IPS-20b (cell line): ENCODE data around the gene RERE.

Experiments used
- H3K27ac ChIP-seq: one replicate; pipeline ENCODE4 v1.5.1; 2013; ENCODE audit warnings: low read length
- H3K27me3 ChIP-seq: 2 replicates; pipeline ENCODE4 v1.6.1; 2013; ENCODE audit warnings: mild to moderate bottlenecking, low read length, inconsistent platforms; ENCODE audit not compliant: insufficient read depth
- H3K36me3 ChIP-seq: 2 replicates; pipeline ENCODE4 v1.6.1; 2013; ENCODE audit warnings: low read depth, mild to moderate bottlenecking, inconsistent platforms, low read length, moderate library complexity; ENCODE audit not compliant: insufficient read depth
- H3K4me1 ChIP-seq: 2 replicates; pipeline ENCODE4 v1.6.1; 2013; ENCODE audit warnings: mild to moderate bottlenecking, control low read depth, inconsistent platforms, low read length, moderate library complexity; ENCODE audit not compliant: insufficient read depth
- H3K4me3 ChIP-seq: 2 replicates; pipeline ENCODE4 v1.5.1; 2013; ENCODE audit warnings: mild to moderate bottlenecking, low read length, inconsistent platforms
- H3K9ac ChIP-seq: 2 replicates; pipeline ENCODE4 v1.6.1; 2013; ENCODE audit warnings: low read depth, mild to moderate bottlenecking, inconsistent platforms, low read length, moderate library complexity
- H3K9me3 ChIP-seq: 2 replicates; pipeline ENCODE4 v1.6.1; 2013; ENCODE audit warnings: mild to moderate bottlenecking, low read depth, low read length, inconsistent platforms; ENCODE audit not compliant: insufficient read depth

The RERE gene

DNA sequence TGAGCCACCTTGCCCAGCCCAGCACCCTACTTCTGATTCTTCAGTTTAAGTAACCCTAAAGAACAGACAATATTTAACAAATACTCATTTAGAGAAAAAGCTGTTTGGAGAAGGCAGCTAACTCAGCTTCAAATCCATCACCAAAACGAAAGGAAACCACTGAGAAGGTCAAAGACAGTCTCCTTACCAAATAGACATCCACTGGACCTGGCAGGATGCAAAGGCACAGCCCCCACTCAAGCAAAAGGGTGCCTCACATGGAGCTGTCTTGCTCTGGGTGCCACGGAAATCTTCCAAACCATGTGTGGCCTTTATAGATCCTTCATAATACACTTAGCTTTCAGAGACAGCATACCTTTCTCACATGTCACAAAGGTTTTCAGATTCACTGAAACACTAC is 165.5 kb downstream of the RERE start:
- H3K4me1 ChIP-seq = peaks cover 5% of the 10 kb centered on the region
- no peak overlapping the region for H3K4me3 ChIP-seq
- H3K27ac ChIP-seq = no peak overlapping the region
- no peaks in the 10 kb centered on the region for H3K9me3 ChIP-seq
- no peak overlapping the region for H3K9ac ChIP-seq
- H3K36me3 ChIP-seq = peaks cover 40% of the 10 kb centered on the region
- H3K27me3 ChIP-seq = no peaks in the 10 kb centered on the region

DNA sequence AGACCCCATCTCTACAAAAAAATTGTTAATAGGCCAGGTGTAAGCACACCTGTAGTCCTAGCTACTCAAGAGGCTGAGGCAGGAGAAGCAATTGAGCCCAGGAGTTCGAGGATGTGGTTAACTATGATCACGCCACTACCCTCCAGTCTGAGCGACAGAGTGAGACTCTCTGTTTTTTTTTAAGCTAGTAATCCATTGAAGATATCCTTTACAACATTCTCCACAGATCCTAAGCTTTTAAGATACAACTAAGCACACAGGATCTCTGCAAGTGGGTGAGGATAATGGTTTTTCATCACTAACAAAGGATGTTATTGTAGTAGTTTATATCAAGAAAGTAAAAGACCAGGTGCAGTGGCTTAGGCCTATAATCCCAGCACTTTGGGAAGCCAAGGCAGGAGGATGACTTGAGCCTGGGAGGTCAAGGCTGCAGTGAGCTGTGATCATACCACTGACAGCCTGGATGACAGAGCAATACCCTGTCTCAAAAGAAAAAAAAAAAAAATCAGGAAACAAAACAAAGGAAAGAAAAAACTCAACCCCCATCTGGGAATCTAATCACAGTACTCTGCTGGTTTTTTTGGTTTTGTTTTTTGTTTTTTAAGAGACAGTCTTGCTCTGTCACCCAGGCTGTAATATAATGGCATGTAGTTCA is 166.1 kb downstream of the RERE start:
- Histone ChIP-seq H3K27ac (no peak overlapping the region), H3K27me3 (no peaks in the 10 kb centered on the region), H3K9ac (no peak overlapping the region), H3K4me3 (no peak overlapping the region), H3K36me3 (peaks cover 37% of the 10 kb centered on the region), H3K9me3 (no peaks in the 10 kb centered on the region), H3K4me1 (peaks cover 6% of the 10 kb centered on the region)

DNA sequence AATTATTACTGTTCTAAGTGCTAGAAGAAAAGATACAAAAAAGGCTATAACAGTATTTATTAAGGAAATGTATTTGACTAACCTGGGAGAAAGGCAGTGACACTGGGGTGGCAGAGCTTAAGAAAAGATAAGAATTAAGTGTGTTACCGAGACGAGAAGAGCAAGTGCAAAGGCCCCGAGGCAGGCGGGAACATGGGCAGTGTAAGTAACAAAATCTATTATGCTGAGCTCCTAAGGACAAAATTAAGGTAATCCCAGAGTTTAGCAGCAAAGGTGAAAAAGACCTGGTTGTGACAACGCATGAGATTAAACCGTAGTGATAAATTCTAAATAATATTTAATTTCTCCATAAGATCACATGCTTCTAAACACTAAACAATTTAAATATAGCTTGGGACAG is 167.6 kb downstream of the RERE start:
- H3K4me1 ChIP-seq = peaks cover 6% of the 10 kb centered on the region
- H3K27ac ChIP-seq = no peak overlapping the region
- H3K36me3 ChIP-seq = peaks cover 33% of the 10 kb centered on the region
- H3K27me3 ChIP-seq = no peaks in the 10 kb centered on the region
- no peak overlapping the region for H3K4me3 ChIP-seq
- H3K9me3 ChIP-seq = no peaks in the 10 kb centered on the region
- H3K9ac ChIP-seq = no peak overlapping the region

DNA sequence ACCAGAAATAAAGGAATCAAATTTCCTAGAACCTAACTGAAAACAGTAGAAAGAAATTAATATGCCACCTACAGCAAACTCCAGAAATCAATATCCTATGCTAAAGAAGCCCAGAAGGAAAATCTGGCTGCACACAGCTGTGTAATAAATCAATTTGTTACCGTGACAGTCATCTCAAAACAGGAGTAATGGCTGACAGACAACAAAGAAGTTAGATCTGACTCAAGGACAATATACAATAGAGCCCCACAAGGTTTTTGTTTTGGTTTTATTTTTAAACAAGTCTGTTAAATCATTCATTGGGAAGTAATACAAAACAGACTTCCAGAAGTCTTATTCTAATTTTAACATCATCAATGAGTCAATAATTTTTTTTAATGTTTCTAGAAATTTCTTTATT is 168.4 kb downstream of the RERE start:
- Histone ChIP-seq H3K4me1 (peaks cover 6% of the 10 kb centered on the region), H3K9ac (no peak overlapping the region), H3K36me3 (peaks cover 35% of the 10 kb centered on the region), H3K27me3 (no peaks in the 10 kb centered on the region), H3K9me3 (no peaks in the 10 kb centered on the region), H3K4me3 (no peak overlapping the region), H3K27ac (no peak overlapping the region)

DNA sequence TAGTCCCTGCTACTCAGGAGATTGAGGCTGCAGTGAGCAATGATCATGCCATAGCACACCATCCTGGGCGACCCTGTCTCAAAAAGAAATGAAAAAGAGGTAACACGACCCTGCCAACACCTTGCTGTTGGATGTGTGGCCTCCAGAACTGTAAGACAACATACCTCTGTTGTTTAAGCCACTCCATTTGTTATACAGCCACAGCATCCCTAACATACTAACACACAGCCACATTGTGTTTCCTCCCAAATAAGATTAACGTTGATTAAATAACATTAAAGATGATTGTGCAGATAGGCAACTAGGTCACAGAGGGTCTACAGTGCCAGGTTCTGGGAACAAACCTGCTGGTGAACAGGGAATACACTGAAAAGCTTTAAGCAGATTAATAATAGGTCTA is 170.4 kb downstream of the RERE start:
- Histone ChIP-seq H3K27me3 (no peaks in the 10 kb centered on the region), H3K4me1 (peaks cover 6% of the 10 kb centered on the region), H3K9me3 (no peaks in the 10 kb centered on the region), H3K36me3 (peaks cover 18% of the 10 kb centered on the region), H3K4me3 (no peak overlapping the region), H3K27ac (no peak overlapping the region), H3K9ac (no peak overlapping the region)

DNA sequence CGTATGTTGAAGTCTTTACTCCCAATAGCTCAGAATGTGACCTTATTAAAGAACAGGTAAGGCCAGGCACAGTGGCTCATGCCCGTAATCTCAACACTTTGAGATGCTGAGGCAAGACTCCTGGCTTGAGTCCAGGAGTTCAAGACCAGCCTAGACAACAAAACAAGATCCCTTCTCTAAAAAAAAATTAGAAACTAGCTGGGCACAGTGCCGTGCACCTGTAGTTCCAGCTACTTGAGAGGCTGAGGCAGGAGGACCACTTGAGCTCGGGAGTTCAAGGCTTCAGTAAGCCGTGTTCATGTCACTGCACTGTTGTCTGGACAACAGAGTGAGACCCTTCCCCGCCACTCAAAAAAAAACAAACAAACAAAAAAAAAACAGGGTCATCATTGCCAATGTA is 171.3 kb downstream of the RERE start:
- Histone ChIP-seq H3K36me3 (peaks cover 15% of the 10 kb centered on the region), H3K27ac (no peak overlapping the region), H3K4me1 (peaks cover 7% of the 10 kb centered on the region; the same call in 1 of the 2 replicates), H3K9me3 (no peaks in the 10 kb centered on the region), H3K27me3 (no peaks in the 10 kb centered on the region), H3K9ac (no peak overlapping the region), H3K4me3 (no peak overlapping the region)

DNA sequence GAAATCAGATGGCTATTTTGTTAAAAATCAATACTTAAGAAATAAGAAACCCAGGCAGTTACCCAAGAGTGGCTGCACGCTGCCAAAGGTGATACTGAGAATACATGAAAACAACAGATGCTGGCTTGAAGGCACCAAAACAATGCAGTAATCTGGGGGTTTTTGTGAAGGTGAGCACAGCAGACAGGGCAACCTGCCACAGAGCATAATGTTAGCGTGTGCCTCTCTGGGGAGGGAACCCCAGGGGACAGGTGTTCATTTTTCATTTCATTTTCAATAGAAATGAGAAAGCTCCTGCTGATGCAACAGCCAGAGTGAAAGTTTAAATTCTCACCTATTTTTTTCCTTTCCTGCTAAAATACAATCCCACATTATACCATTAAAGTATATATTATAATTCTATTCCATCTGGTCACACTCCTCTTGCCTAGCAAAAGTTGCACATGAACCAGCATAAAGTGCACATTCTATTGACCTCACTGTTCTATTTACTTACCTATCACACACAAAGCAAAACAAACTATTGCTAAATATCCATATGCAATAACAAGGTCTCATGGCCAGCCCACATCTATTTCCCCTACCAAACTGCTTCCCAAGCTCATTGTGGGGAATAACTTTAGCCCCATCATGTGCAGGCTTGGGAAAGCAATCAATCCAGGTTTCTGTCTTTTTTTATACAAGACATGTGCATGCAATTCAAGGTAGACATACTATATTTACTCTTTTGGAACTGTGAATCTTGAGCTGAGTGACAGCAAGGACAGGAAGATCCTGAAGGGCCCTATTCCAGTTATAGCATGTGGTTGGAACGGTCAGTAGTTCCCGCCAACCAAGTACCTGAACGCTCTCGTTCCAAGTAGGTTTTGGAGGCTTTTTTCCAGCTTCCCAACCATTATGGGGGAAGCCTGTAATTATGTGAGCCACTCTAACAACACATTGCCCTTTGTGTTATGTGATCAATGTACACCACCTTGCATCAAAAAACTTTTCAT is 173.6 kb downstream of the RERE start:
- Histone ChIP-seq H3K4me1 (peaks cover 7% of the 10 kb centered on the region; the same call in 1 of the 2 replicates), H3K27me3 (no peaks in the 10 kb centered on the region), H3K36me3 (peaks cover 15% of the 10 kb centered on the region), H3K27ac (no peak overlapping the region), H3K4me3 (no peak overlapping the region), H3K9me3 (no peaks in the 10 kb centered on the region), H3K9ac (no peak overlapping the region)

DNA sequence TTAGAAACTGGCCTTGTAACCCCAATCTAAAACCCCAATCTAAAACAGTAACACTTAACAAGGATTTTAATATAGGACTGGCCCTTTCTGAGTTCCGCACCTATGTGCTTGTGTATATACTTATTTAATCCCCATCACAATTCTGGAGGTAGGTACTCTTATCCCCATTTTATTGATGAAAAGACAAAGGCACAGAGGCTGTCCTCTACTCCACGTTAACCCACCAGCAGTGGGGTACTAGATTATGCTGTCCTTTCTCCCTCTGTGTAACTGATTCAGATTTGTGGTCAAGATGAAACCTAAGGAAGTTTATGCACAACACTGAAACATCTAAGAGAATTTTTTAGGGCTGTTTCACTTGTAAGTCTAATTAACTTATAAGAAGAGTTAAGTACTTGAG is 175.3 kb downstream of the RERE start:
- Histone ChIP-seq H3K36me3 (peaks cover 15% of the 10 kb centered on the region), H3K4me3 (no peak overlapping the region), H3K27me3 (no peaks in the 10 kb centered on the region), H3K9ac (no peak overlapping the region), H3K27ac (no peak overlapping the region), H3K9me3 (no peaks in the 10 kb centered on the region), H3K4me1 (peaks cover 7% of the 10 kb centered on the region; the same call in 1 of the 2 replicates)

DNA sequence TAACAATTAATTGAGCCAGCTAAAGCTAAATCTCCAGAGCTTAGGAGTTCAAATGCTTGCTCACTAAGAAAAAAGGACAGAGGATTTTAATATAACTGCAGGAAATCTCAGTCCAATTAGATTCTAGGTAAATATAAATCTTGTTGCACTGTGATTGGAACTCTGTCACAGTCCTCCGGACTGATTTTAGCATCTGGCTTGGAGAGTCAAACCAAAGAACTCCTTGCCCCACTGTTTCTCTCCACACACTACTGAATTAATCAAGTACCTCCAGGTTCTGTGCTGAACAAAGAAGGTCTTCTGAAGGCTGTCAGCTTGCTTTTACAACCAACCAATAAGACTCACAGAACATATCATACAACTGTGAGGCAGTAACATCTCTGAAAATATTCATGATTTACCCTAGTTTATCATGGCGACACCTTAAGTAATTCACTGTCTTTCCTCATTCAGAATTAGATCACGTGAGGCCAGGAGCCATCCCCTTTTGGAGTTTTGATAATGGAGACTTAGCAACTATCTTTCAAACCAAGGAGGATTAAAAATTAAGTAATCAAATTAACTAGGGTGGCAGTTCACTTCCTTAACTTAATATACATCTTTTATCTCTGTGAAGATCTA is 176.0 kb downstream of the RERE start:
- Histone ChIP-seq H3K9ac (no peak overlapping the region), H3K27me3 (no peaks in the 10 kb centered on the region), H3K4me1 (peaks cover 4% of the 10 kb centered on the region; the same call in 1 of the 2 replicates), H3K9me3 (no peaks in the 10 kb centered on the region), H3K4me3 (no peak overlapping the region), H3K36me3 (peaks cover 15% of the 10 kb centered on the region), H3K27ac (no peak overlapping the region)

DNA sequence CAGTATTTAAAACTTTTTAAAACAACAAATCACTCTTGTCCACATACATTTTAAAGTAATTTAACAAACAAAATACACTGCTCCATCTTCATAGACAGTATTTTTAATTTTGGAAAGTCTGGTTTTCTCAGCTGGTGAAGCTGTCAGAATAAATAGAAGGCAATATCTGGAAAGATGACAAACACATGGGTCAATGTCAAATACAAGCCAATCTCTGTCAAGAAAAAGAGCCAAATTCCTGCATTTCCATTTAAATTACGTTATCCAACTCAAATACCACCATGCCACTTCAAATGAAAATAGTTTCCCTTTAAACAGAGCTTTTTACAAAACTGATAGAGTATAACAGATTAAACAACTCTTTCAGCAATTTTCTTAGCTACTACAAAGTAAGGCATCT is 176.5 kb downstream of the RERE start:
- H3K9me3 ChIP-seq = no peaks in the 10 kb centered on the region
- H3K36me3 ChIP-seq = peaks cover 15% of the 10 kb centered on the region
- H3K27me3 ChIP-seq = no peaks in the 10 kb centered on the region
- H3K27ac ChIP-seq = no peak overlapping the region
- H3K4me1 ChIP-seq = peaks cover 4% of the 10 kb centered on the region; the same call in 1 of the 2 replicates
- no peak overlapping the region for H3K9ac ChIP-seq
- H3K4me3 ChIP-seq = no peak overlapping the region

DNA sequence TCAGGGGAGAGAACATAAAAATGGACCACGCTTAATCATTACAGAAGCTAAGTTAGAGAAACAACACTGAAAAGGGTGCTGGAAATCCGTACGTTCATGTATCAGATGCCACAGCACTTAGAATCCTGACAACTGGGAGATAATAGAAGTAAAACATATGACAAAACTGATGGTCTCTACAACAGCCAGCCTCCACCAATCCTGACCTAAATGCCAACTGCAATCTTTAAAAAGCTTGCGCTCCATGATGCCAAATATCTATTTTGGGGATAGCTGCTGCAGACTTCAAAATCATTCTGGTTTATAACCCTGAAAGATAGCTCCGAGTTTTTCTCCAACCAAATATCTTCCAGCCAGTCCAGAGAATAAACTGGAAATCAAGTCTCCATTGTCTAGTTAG is 178.3 kb downstream of the RERE start:
- H3K9me3 ChIP-seq = no peaks in the 10 kb centered on the region
- H3K4me1 ChIP-seq = 0 out of 2 replicates have a peak, but pooled peaks cover 4% of the 10 kb centered on the region
- no peaks in the 10 kb centered on the region for H3K27me3 ChIP-seq
- peaks cover 1% of the 10 kb centered on the region for H3K36me3 ChIP-seq
- no peak overlapping the region for H3K4me3 ChIP-seq
- no peak overlapping the region for H3K27ac ChIP-seq
- H3K9ac ChIP-seq = no peak overlapping the region
